Endometrial microvascular endothelial cells (primary cell): ENCODE measurements around the gene IAH1. TPM values are rescaled to one million over a fixed set of nuclear protein-coding genes. Genes with fewer than 3 reads are reported as not detected.

Experiments
- in situ Hi-C: cut with HindIII; loops from 2 replicates; pipeline ENCODE4 v1.10.0; 2017; ENCODE audit warnings: low sequenced_read_pairs, low pct_unique_long_range_greater_than_20kb; ENCODE audit errors: inconsistent ontology term
- total RNA-seq: library from RNA; depleted of rRNA; stranded (reverse); fragments of >200 nt; gene quantifications from one replicate; pipeline ENCODE4 v1.2.3, GENCODE V29; 2015; ENCODE audit errors: inconsistent ontology term

The IAH1 gene
- total RNA-seq, 1 donor from 2014 or later = 64.6 TPM

- in situ Hi-C loops = no loop called here
Observed at GRCh38 chr2:9518163-9518562, 43.8 kb downstream of the IAH1 start.

DNA sequence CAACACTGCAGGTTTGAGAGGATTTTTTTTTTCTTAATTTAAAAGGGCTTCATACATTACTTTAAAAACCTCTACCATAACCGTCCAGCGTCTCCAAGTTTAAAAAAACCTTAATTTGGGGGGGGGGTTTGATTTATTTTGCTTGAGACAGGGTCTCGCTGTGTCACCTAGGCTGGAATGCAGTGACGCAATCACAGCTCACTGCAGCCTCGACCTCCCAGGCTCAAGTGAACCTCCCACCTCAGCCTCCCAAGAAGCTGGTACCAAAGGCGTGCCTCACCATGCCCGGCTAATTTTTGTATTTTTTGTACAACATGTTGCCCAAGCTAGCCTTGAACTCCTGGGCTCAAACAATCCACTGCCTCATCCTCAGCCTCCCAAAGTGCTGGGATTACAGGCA is 44.4 kb downstream of the IAH1 start:
- in situ Hi-C loops = no loop called here

DNA sequence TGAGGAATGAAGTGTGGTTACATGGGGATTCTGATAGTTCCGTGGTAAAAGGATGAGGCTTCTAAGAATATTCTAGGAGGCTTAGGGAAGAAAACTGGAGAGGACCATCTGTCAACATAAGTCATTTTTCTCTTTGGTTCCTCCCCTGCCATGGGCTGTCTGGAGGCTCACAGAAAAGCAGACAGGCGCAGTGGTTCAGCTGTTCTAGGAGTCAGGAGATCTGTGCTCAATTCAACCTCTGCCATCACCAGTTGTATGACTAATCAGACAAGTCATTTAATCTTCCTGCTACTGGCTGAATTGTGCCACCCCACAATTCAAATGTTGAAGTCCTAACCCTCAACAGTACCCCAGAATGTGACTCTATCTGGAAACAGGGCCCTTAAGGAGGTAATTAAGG is 44.9 kb downstream of the IAH1 start:
- in situ Hi-C loops = no loop called here

- in situ Hi-C loops = no loop called here
Observed at GRCh38 chr2:9524291-9524690, 49.9 kb downstream of the IAH1 start.

DNA sequence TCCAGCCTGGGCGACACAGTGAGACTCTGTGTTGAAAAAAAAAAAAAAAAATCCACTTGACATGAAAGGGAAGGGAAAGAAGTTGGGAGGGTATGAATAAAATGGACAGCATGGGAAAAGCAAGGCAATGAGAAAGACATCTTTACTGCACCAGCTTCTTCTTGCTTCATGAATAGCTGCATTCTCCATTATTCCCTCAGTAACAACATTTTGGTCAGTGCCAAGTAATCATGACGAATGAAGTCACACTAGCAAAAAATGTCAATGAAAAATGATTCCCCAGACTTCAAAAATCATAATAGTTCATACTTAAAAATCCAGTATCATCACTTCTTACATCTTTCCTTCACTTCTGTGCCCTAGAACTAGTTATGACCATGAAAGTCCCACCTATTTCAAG is 50.9 kb downstream of the IAH1 start:
- in situ Hi-C loops = no loop called here

DNA sequence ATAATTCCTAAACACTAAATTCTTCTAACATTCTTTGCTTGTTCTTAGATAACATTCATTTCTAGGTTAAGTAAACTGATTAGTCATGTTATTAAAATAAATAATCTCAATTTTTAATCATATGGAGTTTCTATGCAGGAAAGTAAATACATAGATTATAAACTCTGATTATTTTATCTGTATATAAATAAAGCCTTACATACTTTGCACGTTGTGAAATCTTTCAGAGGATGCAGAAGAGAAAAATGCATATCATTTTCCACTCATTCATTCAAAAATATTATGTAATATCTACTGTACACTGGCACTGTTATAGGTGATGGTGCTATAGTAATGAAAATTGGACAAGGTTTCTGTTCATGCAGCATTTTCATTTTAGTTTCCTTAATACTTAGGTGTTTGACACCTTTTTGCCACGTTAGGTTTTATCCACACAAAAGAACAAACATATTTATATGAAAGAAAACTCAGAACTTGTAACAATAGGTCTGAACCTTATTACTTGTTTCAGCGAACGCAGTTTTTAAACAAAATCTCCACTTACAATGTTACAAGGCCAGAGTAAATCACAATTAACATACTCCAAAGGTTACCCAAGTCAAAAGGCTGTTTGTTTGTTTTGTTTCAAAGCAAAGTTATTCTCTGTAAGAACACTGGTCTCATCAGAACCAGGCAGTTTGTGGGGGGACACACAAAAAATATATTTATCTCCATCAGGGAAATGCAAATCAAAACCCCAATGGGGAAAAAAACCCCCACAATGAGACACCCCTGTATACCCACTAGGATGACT is 53.8 kb downstream of the IAH1 start:
- in situ Hi-C loops = no loop called here

GRCh38 chr2:9532421-9532820 is 58.1 kb downstream of the IAH1 start:
- in situ Hi-C loops = no loop called here

- in situ Hi-C loops = no loop called here
Observed at GRCh38 chr2:9533663-9534062, 59.3 kb downstream of the IAH1 start.

- in situ Hi-C loops = no loop called here
Observed at GRCh38 chr2:9535177-9535576, 60.8 kb downstream of the IAH1 start.

DNA sequence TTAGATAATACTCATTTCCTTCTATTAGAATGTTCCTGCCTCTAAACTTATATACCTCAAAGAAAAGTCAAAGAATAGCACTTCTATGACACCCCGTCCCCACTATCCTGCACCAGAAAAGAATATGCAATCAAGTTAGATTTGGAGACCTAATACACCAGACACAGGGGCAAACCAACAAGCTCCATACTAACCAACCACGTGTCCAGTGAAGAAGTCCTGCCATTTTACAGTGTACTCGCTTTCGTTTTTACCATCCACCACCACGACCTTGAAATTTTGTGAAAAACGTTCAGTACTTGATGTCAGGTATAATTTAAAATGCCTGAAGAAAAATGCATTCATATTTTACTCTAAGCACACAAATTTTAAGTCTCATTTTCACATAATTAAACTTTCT is 62.2 kb downstream of the IAH1 start:
- in situ Hi-C loops = no loop called here

GRCh38 chr2:9538000-9538507 is 63.7 kb downstream of the IAH1 start:
- in situ Hi-C loops = no loop called here

Other genes starting within 250 kb of the IAH1 start
- gene ITGB1BP1, start 51.0 kb upstream of the IAH1 start, total RNA-seq = 81.6 TPM
- 43.9 TPM for gene CPSF3, start 50.9 kb upstream of the IAH1 start, total RNA-seq
- 30.3 TPM for gene ADAM17, start 81.3 kb downstream of the IAH1 start, total RNA-seq
- gene YWHAQ, start 156.4 kb downstream of the IAH1 start, total RNA-seq = 359 TPM